A673 (cell line): ENCODE measurements around the gene DNAJA4.

Experiments
- EZH2 ChIP-seq: fragments of 200-600 bp; sonication (generic); IDR thresholded peaks from 2 replicates; pipeline ENCODE4 v1.6.1; 2017; ENCODE audit warnings: borderline replicate concordance, low read depth, mild to moderate bottlenecking, mixed read lengths, antibody characterized with exemption, low read length; ENCODE audit not compliant: poor library complexity, severe bottlenecking
- TF ChIP-seq, protein P1 (sequence below): fragments of 300-800, 200-600 bp; sonication (generic); conservative IDR thresholded peaks from 2 replicates; pipeline ENCODE4 v1.5.1; 2017; ENCODE audit warnings: low read depth, mild to moderate bottlenecking, antibody characterized with exemption, low read length, moderate library complexity, mixed read lengths

DNA sequence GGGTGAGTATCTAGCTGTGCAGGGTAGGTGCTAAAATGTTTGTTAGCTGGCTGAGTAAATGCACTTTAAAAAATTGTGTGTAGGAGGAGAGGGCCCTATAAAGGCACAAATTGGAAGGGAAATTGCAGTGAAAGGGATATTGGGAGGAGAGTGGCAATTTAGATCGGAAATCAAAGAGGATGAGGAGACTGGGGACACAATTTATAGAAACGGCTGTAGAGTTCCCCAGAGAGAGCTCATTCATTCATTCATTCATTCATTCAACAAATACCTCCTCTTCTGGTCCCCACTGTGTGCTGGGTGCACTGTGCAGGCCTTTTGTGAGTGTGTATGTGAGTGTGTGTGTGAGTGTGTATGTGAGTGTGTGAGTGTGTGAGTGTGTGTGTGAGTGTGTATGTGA lies 2.4 kb downstream of the DNAJA4 start:
- TF ChIP-seq, protein P1, sequence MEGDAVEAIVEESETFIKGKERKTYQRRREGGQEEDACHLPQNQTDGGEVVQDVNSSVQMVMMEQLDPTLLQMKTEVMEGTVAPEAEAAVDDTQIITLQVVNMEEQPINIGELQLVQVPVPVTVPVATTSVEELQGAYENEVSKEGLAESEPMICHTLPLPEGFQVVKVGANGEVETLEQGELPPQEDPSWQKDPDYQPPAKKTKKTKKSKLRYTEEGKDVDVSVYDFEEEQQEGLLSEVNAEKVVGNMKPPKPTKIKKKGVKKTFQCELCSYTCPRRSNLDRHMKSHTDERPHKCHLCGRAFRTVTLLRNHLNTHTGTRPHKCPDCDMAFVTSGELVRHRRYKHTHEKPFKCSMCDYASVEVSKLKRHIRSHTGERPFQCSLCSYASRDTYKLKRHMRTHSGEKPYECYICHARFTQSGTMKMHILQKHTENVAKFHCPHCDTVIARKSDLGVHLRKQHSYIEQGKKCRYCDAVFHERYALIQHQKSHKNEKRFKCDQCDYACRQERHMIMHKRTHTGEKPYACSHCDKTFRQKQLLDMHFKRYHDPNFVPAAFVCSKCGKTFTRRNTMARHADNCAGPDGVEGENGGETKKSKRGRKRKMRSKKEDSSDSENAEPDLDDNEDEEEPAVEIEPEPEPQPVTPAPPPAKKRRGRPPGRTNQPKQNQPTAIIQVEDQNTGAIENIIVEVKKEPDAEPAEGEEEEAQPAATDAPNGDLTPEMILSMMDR, result no peak
- no peak for TF ChIP-seq EZH2
